Immature natural killer cell (primary cell): ENCODE measurements around the gene JAG1. TPM values are rescaled to one million over a fixed set of nuclear protein-coding genes. Genes with fewer than 3 reads are reported as not detected.
"Not testable (repeated sequence)": the region's sequence is repeated elsewhere in the genome, so short reads cannot be mapped to it uniquely, and the experiment has no call there.

ENCODE experiments used
- DNase-seq, 3 donors: peaks; one replicate each; pipeline ENCODE4 v3.0.0; 2022; ENCODE audit warnings: mixed read lengths in 1 of 3
- H3K27ac Mint-ChIP-seq, 6 donors: one replicate each; pipeline ENCODE4 v1.8.0; 2020; ENCODE audit warnings: mixed read lengths in 6 of 6, mild to moderate bottlenecking in 5 of 6, inconsistent platforms in 4 of 6, moderate library complexity in 3 of 6
- H3K27me3 Mint-ChIP-seq, 3 donors: one replicate each; pipeline ENCODE4 v1.8.0; 2020 to 2021; ENCODE audit warnings: low read depth in 3 of 3, mild to moderate bottlenecking in 3 of 3, mixed read lengths in 3 of 3, moderate library complexity in 3 of 3, inconsistent platforms in 1 of 3
- H3K36me3 Mint-ChIP-seq, 3 donors: one replicate each; pipeline ENCODE4 v1.8.0; 2020; ENCODE audit warnings: mixed read lengths in 3 of 3, inconsistent platforms in 2 of 3, mild to moderate bottlenecking in 2 of 3
- H3K4me1 Mint-ChIP-seq, 2 donors: one replicate each; pipeline ENCODE4 v1.8.0; 2020; ENCODE audit warnings: inconsistent platforms in 2 of 2, mild to moderate bottlenecking in 2 of 2, mixed read lengths in 2 of 2, moderate library complexity in 1 of 2
- H3K4me3 Mint-ChIP-seq, 5 donors: one replicate each; pipeline ENCODE4 v1.8.0; 2020; ENCODE audit warnings: mild to moderate bottlenecking in 5 of 5, mixed read lengths in 5 of 5, inconsistent platforms in 3 of 5, moderate library complexity in 3 of 5
- H3K9me3 Mint-ChIP-seq, 6 donors: one replicate each; pipeline ENCODE4 v1.8.0; 2020; ENCODE audit warnings: mild to moderate bottlenecking in 6 of 6, mixed read lengths in 6 of 6, inconsistent platforms in 4 of 6, moderate library complexity in 3 of 6
- polyA plus RNA-seq, 3 donors: library from polyadenylated mRNA; unstranded; fragments of 300-500 nt; fragmentation: Illumina TruSeq; gene quantifications; one replicate each; pipeline ENCODE4 v1.2.3, GENCODE V29; 2021

JAG1 gene
- polyA plus RNA-seq, 3 donors from 2014 or later: 0.45 to 1.3 TPM; not detected in 1

- no peaks in the 10 kb centered on the region for H3K9me3 Mint-ChIP-seq
- no peak overlapping the region for H3K4me3 Mint-ChIP-seq
- DNase-seq: no peak
- peaks cover 0 to 2% (median 0%) of the 10 kb centered on the region in 3 donors for H3K27me3 Mint-ChIP-seq
- no peaks in the 10 kb centered on the region for H3K4me1 Mint-ChIP-seq
- peaks cover 0 to 3% (median 0%) of the 10 kb centered on the region in 3 donors for H3K36me3 Mint-ChIP-seq
- no peak overlapping the region for H3K27ac Mint-ChIP-seq
Measured at GRCh38 chr20:10591946-10592521, 81.8 kb downstream of the JAG1 start.

GRCh38 chr20:10590950-10591671, 82.7 kb downstream of the JAG1 start:
- Mint-ChIP-seq H3K27me3 (peaks cover 0 to 2% (median 0%) of the 10 kb centered on the region in 3 donors), H3K4me3 (no peak overlapping the region), H3K27ac (no peak overlapping the region), H3K9me3 (no peaks in the 10 kb centered on the region), H3K4me1 (no peaks in the 10 kb centered on the region), H3K36me3 (peaks cover 0 to 3% (median 0%) of the 10 kb centered on the region in 3 donors)
- DNase-seq: no peak

GRCh38 chr20:10590446-10590845, 83.4 kb downstream of the JAG1 start:
- not testable (repeated sequence) for H3K27ac Mint-ChIP-seq, H3K27me3 Mint-ChIP-seq, H3K4me3 Mint-ChIP-seq, DNase-seq, H3K9me3 Mint-ChIP-seq, H3K4me1 Mint-ChIP-seq, H3K36me3 Mint-ChIP-seq

Other genes starting within 250 kb of the JAG1 start
- 10 to 100 TPM; 17.3 to 27.5 (median 26.8) TPM for gene MKKS, start 239.8 kb downstream of the JAG1 start, polyA plus RNA-seq
- 1 to 10 TPM in 1 of 3 donors, under 1 TPM in 2; 0.52 to 1.6 (median 0.75) TPM for gene SLX4IP, start 238.7 kb downstream of the JAG1 start, polyA plus RNA-seq